Measurements from ENCODE around the gene TFDP2.
"Not testable (repeated sequence)": the region's sequence is repeated elsewhere in the genome, so short reads cannot be mapped to it uniquely, and the experiment has no call there.

Gene TFDP2

GRCh38 chr3:142013326-142013980 is 135.9 kb downstream of the TFDP2 start:
- TF ChIP-seq REST (IDR thresholded peaks at IDR 0.05; ENCODE audit: insufficient replicate concordance, low read depth) (no peak), POLR2AphosphoS5 (IDR thresholded peaks at IDR 0.05; ENCODE audit: low read depth) (no peak), CTCF (IDR thresholded peaks at IDR 0.05; ENCODE audit: insufficient read depth, low read length) (no peak), SPI1 (IDR thresholded peaks at IDR 0.05; ENCODE audit: borderline replicate concordance, low read depth) (no peak), GABPA (IDR thresholded peaks at IDR 0.05; ENCODE audit: low read depth) (no peak)

GRCh38 chr3:142009029-142009428 is 140.3 kb downstream of the TFDP2 start:
- no peak for DNase-seq (ENCODE audit: low read depth in 1 of 2, low spot score in 1 of 2)
- H3K27me3 ChIP-seq (ENCODE audit: insufficient read depth, poor library complexity, severe bottlenecking), result no peaks in the 10 kb centered on the region
- H3K4me3 ChIP-seq (replicated peaks; ENCODE audit: insufficient read depth, low read length), result no peak overlapping the region
- H3K27ac ChIP-seq (replicated peaks), result no peak overlapping the region
- TF ChIP-seq POLR2AphosphoS5 (IDR thresholded peaks at IDR 0.05; ENCODE audit: low read depth), result no peak
- TF ChIP-seq GABPA (IDR thresholded peaks at IDR 0.05; ENCODE audit: low read depth), result no peak
- TF ChIP-seq CTCF (IDR thresholded peaks at IDR 0.05; ENCODE audit: insufficient read depth, low read length), result no peak
- no peak for TF ChIP-seq SPI1 (IDR thresholded peaks at IDR 0.05; ENCODE audit: borderline replicate concordance, low read depth)

More at GRCh38 chr3:142013326-142013980, 135.9 kb downstream of the TFDP2 start:
- no peaks in the 10 kb centered on the region for H3K27me3 ChIP-seq (ENCODE audit: insufficient read depth, poor library complexity, severe bottlenecking)
- no peak overlapping the region for H3K4me3 ChIP-seq (replicated peaks; ENCODE audit: insufficient read depth, low read length)
- no peak overlapping the region for H3K27ac ChIP-seq (replicated peaks)
- no peak for DNase-seq (ENCODE audit: low read depth in 1 of 2, low spot score in 1 of 2)

GRCh38 chr3:142007710-142008399 is 141.5 kb downstream of the TFDP2 start:
- H3K27me3 ChIP-seq (ENCODE audit: insufficient read depth, poor library complexity, severe bottlenecking), result no peaks in the 10 kb centered on the region
- no peak overlapping the region for H3K4me3 ChIP-seq (replicated peaks; ENCODE audit: insufficient read depth, low read length)
- no peak overlapping the region for H3K27ac ChIP-seq (replicated peaks)
- no peak for TF ChIP-seq SPI1 (IDR thresholded peaks at IDR 0.05; ENCODE audit: borderline replicate concordance, low read depth)
- no peak for TF ChIP-seq POLR2AphosphoS5 (IDR thresholded peaks at IDR 0.05; ENCODE audit: low read depth)
- TF ChIP-seq GABPA (IDR thresholded peaks at IDR 0.05; ENCODE audit: low read depth), result no peak
- TF ChIP-seq REST (IDR thresholded peaks at IDR 0.05; ENCODE audit: insufficient replicate concordance, low read depth), result no peak
- TF ChIP-seq CTCF (IDR thresholded peaks at IDR 0.05; ENCODE audit: insufficient read depth, low read length), result no peak
- DNase-seq (ENCODE audit: low read depth in 1 of 2, low spot score in 1 of 2), result no peak

- not testable (repeated sequence) for DNase-seq (ENCODE audit: low read depth in 1 of 2, low spot score in 1 of 2); H3K4me3 ChIP-seq (replicated peaks; ENCODE audit: insufficient read depth, low read length); H3K27ac ChIP-seq (replicated peaks); H3K27me3 ChIP-seq (ENCODE audit: insufficient read depth, poor library complexity, severe bottlenecking)
Measured at GRCh38 chr3:142004957-142005356, 144.4 kb downstream of the TFDP2 start.
